ENCODE data around the gene CTSA. TPM values are rescaled to one million over a fixed set of nuclear protein-coding genes. Genes with fewer than 3 reads are reported as not detected.

CTSA gene
- total RNA-seq, 3 donors from 2014 or later (not counting 1 experiment from before 2014, with no cell fraction given): 72.8 to 108 (median 86.8) TPM

GRCh38 chr20:45853484-45853883, 37.7 kb upstream of the CTSA start:
- Mint-ChIP-seq H3K4me1 (peaks cover 23 to 44% of the 10 kb centered on the region in 2 donors), H3K27ac (no peak overlapping the region), H3K4me3 (no peak overlapping the region), H3K27me3 (ENCODE audit: low read depth in 2 of 2) (no peaks in the 10 kb centered on the region), H3K36me3 (no peaks in the 10 kb centered on the region), H3K9me3 (no peaks in the 10 kb centered on the region)
- H3K27me3 ChIP-seq (ENCODE audit: control insufficient read depth, insufficient read depth, low read length): no peaks in the 10 kb centered on the region
- intact Hi-C loops (cut with micrococcal nuclease): no loop called here
- no peaks in the 10 kb centered on the region for H3K9me3 ChIP-seq (ENCODE audit: control insufficient read depth, insufficient read depth, low read length)
- WGBS (ENCODE audit: insufficient coverage): no CpG with 5 or more reads among the region's 2 CpGs
- DNase-seq: no peak
- H3K4me3 ChIP-seq (ENCODE audit: low read length): no peak overlapping the region
- H3K27ac ChIP-seq (ENCODE audit: low read length): no peak overlapping the region
- H3K4me1 ChIP-seq (ENCODE audit: control insufficient read depth, insufficient read depth, low read length): peaks cover 33% of the 10 kb centered on the region
- ATAC-seq: no peak
- H3K36me3 ChIP-seq (ENCODE audit: control insufficient read depth, insufficient read depth, low read length): peaks cover 28% of the 10 kb centered on the region
- TF ChIP-seq CTCF (IDR thresholded peaks at IDR 0.05): no peak

GRCh38 chr20:45857114-45857881, 33.8 kb upstream of the CTSA start, which contains the start of the genes ACOT8 and ZSWIM3:
TSS of gene ACOT8 (minus strand) at chr20:45857392. CDS start at chr20:45857315, 77 bp downstream.
TSS of gene ZSWIM3 (plus strand) at chr20:45857614. CDS start at chr20:45857826, 212 bp downstream.
- Histone ChIP-seq H3K4me3 (ENCODE audit: low read length) (peak within 1 kb of the TSS; percentile 91), H3K27ac (ENCODE audit: low read length) (peak within 1 kb of the TSS; percentile 99), H3K36me3 (ENCODE audit: control insufficient read depth, insufficient read depth, low read length) (peaks cover 14% of the 10 kb centered on the region), H3K4me1 (ENCODE audit: control insufficient read depth, insufficient read depth, low read length) (peaks cover 33% of the 10 kb centered on the region), H3K27me3 (ENCODE audit: control insufficient read depth, insufficient read depth, low read length) (no peaks in the 10 kb centered on the region), H3K9me3 (ENCODE audit: control insufficient read depth, insufficient read depth, low read length) (no peaks in the 10 kb centered on the region)
- Mint-ChIP-seq H3K27me3 (ENCODE audit: low read depth in 2 of 2) (no peaks in the 10 kb centered on the region), H3K27ac (peak within 1 kb of the TSS; percentile 95 to 96), H3K36me3 (no peaks in the 10 kb centered on the region), H3K9me3 (no peaks in the 10 kb centered on the region), H3K4me3 (peak within 1 kb of the TSS; percentile 95), H3K4me1 (peaks cover 38 to 59% of the 10 kb centered on the region in 2 donors)
- 0% methylated on average over 35 of the region's 36 CpGs for WGBS (ENCODE audit: insufficient coverage)
- intact Hi-C loops (cut with micrococcal nuclease): loop anchor here (1.0 to 2.0 kb wide), 6 partner anchors 24 to 114 kb away; partner anchors contain the start of genes PCIF1, UBE2C and ZSWIM1
- DNase-seq: peak; percentile 82 to 100
- TF ChIP-seq CTCF (IDR thresholded peaks at IDR 0.05): no peak
- ATAC-seq: peak; percentile 95 to 98 (median 95)

GRCh38 chr20:45857882-45858216, 33.3 kb upstream of the CTSA start:
- Mint-ChIP-seq H3K27ac (peak overlapping the region; percentile 95 to 96), H3K9me3 (no peaks in the 10 kb centered on the region), H3K4me3 (peak overlapping the region; percentile 95), H3K27me3 (ENCODE audit: low read depth in 2 of 2) (no peaks in the 10 kb centered on the region), H3K4me1 (peaks cover 38 to 59% of the 10 kb centered on the region in 2 donors), H3K36me3 (no peaks in the 10 kb centered on the region)
- ATAC-seq: peak; percentile 9 to 21 (median 14)
- no peak for DNase-seq
- peaks cover 14% of the 10 kb centered on the region for H3K36me3 ChIP-seq (ENCODE audit: control insufficient read depth, insufficient read depth, low read length)
- no peaks in the 10 kb centered on the region for H3K27me3 ChIP-seq (ENCODE audit: control insufficient read depth, insufficient read depth, low read length)
- no peak for TF ChIP-seq CTCF (IDR thresholded peaks at IDR 0.05)
- H3K27ac ChIP-seq (ENCODE audit: low read length): peak overlapping the region; percentile 99
- peak overlapping the region; percentile 91 for H3K4me3 ChIP-seq (ENCODE audit: low read length)
- WGBS (ENCODE audit: insufficient coverage): 20% methylated on average over 5 of the region's 13 CpGs
- peaks cover 33% of the 10 kb centered on the region for H3K4me1 ChIP-seq (ENCODE audit: control insufficient read depth, insufficient read depth, low read length)
- intact Hi-C loops (cut with micrococcal nuclease): loop anchor here (1.0 to 2.0 kb wide), 6 partner anchors 23 to 113 kb away; partner anchors contain the start of genes PCIF1, UBE2C and ZSWIM1
- H3K9me3 ChIP-seq (ENCODE audit: control insufficient read depth, insufficient read depth, low read length): no peaks in the 10 kb centered on the region
